ENCODE measurements around the gene SMIM23.

Gene SMIM23

GRCh38 chr5:171820561-171820960 is 34.9 kb downstream of the SMIM23 start:
- no peak overlapping the region for H3K4me3 ChIP-seq (ENCODE audit: low read depth, low read length)
- DNase-seq (ENCODE audit: low read depth) = no peak
- TF ChIP-seq, protein P1, sequence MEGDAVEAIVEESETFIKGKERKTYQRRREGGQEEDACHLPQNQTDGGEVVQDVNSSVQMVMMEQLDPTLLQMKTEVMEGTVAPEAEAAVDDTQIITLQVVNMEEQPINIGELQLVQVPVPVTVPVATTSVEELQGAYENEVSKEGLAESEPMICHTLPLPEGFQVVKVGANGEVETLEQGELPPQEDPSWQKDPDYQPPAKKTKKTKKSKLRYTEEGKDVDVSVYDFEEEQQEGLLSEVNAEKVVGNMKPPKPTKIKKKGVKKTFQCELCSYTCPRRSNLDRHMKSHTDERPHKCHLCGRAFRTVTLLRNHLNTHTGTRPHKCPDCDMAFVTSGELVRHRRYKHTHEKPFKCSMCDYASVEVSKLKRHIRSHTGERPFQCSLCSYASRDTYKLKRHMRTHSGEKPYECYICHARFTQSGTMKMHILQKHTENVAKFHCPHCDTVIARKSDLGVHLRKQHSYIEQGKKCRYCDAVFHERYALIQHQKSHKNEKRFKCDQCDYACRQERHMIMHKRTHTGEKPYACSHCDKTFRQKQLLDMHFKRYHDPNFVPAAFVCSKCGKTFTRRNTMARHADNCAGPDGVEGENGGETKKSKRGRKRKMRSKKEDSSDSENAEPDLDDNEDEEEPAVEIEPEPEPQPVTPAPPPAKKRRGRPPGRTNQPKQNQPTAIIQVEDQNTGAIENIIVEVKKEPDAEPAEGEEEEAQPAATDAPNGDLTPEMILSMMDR (IDR thresholded peaks at IDR 0.05; ENCODE audit: insufficient read depth, low read depth, low read length, missing control alignments) = no peak

GRCh38 chr5:171821286-171821685 is 35.7 kb downstream of the SMIM23 start:
- DNase-seq (ENCODE audit: low read depth) = no peak
- TF ChIP-seq, protein P1 (IDR thresholded peaks at IDR 0.05; ENCODE audit: insufficient read depth, low read depth, low read length, missing control alignments) = no peak
- no peak overlapping the region for H3K4me3 ChIP-seq (ENCODE audit: low read depth, low read length)

- no peak for DNase-seq (ENCODE audit: low read depth)
- no peak overlapping the region for H3K4me3 ChIP-seq (ENCODE audit: low read depth, low read length)
- TF ChIP-seq, protein P1 (IDR thresholded peaks at IDR 0.05; ENCODE audit: insufficient read depth, low read depth, low read length, missing control alignments) = no peak
Observed at GRCh38 chr5:171823269-171823668, 37.7 kb downstream of the SMIM23 start.

DNA sequence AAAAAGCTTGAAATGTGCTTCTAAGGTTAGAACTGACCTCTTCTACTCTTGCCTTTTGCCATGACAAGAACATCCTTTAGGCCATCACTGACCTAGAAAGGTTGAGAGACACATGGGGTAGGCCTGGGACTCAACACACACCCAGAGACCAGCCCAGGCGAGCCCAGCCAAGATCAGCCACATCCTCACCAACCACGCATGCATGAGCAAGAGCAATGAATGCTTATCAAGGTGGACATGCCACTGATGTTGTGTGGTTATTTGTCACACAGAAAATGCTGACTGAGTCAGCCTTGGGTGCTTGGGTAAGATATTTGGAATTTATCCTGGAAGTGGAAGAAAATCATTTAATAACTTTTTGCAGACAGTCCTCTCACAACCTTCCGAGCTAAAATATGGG is 39.4 kb downstream of the SMIM23 start:
- no peak for DNase-seq (ENCODE audit: low read depth)

DNA sequence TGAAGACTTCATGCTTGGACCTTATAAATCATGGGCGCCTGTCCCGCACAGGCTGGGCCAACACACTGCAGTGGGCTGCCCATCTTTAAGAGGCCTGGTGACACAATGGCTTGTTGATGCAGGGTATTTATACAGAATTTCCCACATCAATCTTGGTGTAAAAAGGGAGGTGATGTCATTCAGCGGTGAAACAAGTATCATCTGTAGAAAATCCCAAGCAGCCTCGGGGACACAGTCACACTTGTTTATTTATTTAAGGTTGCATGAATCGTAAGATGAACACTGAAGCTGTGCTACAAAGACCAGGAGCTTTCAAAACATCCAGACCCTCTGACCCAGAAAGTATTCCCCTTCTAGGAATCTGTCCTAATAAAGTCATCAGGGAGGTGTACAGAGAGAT is 40.5 kb downstream of the SMIM23 start:
- no peak overlapping the region for H3K4me3 ChIP-seq (ENCODE audit: low read depth, low read length)
- no peak for DNase-seq (ENCODE audit: low read depth)
- TF ChIP-seq, protein P1 (IDR thresholded peaks at IDR 0.05; ENCODE audit: insufficient read depth, low read depth, low read length, missing control alignments) = no peak

More for the DNA sequence above, 39.4 kb downstream of the SMIM23 start:
- TF ChIP-seq, protein P1 (IDR thresholded peaks at IDR 0.05; ENCODE audit: insufficient read depth, low read depth, low read length, missing control alignments) = no peak
- no peak overlapping the region for H3K4me3 ChIP-seq (ENCODE audit: low read depth, low read length)

DNA sequence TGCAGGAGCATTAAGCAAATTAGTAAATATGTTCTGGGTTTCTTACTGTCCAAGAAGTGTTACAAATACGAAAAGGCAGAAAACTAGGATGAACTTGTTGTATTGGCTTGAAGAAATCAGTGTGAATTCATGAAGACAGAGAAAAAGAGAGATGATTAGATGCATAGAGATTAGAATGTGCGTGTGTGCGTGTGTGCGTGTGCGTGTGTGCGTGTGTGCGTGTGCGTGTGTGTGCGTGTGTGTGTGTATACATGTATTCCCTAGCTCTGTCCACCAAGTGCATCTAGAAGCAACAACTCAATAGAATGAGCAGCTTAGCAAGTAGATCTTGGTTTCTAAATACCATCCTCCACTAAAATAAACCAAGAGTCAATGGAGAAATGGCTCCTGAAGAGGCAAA is 41.5 kb downstream of the SMIM23 start:
- TF ChIP-seq, protein P1 (IDR thresholded peaks at IDR 0.05; ENCODE audit: insufficient read depth, low read depth, low read length, missing control alignments) = no peak
- DNase-seq (ENCODE audit: low read depth) = no peak
- H3K4me3 ChIP-seq (ENCODE audit: low read depth, low read length) = no peak overlapping the region

- no peak overlapping the region for H3K4me3 ChIP-seq (ENCODE audit: low read depth, low read length)
- no peak for DNase-seq (ENCODE audit: low read depth)
- TF ChIP-seq, protein P1 (IDR thresholded peaks at IDR 0.05; ENCODE audit: insufficient read depth, low read depth, low read length, missing control alignments) = no peak
Observed at GRCh38 chr5:171830686-171831085, 45.1 kb downstream of the SMIM23 start.
